Measurements from ENCODE around the gene TNFRSF18. TPM values are rescaled to one million over a fixed set of nuclear protein-coding genes. Genes with fewer than 3 reads are reported as not detected.

Gene TNFRSF18
- total RNA-seq, 1 donor from 2014 or later = 3.0 TPM

DNA sequence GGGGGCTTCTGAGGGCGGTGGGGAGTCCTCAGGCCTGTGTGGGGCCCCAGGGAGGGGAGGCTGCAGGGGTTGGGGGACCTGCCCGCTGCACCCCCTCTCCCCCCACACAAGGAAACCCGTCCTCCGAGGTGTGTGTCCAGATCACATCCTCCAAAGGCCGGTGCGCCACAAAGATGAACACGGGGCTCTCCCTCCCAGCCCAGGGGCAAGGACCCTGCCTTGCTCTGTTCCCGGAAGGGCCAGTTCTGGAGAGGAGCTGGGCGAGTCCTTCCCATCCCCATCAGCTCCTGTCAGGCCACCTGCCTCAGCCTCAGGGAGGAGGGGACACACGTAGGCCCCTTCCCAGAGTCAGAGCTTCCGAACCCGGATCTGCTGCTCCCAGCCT lies 35.2 kb downstream of the TNFRSF18 start:
- no peaks in the 10 kb centered on the region for H3K36me3 Mint-ChIP-seq (ENCODE audit: unreplicated experiment)
- H3K4me3 Mint-ChIP-seq (ENCODE audit: unreplicated experiment) = no peak overlapping the region
- H3K27ac Mint-ChIP-seq (ENCODE audit: unreplicated experiment) = no peak overlapping the region
- no peak for DNase-seq
- TF ChIP-seq, protein P1, sequence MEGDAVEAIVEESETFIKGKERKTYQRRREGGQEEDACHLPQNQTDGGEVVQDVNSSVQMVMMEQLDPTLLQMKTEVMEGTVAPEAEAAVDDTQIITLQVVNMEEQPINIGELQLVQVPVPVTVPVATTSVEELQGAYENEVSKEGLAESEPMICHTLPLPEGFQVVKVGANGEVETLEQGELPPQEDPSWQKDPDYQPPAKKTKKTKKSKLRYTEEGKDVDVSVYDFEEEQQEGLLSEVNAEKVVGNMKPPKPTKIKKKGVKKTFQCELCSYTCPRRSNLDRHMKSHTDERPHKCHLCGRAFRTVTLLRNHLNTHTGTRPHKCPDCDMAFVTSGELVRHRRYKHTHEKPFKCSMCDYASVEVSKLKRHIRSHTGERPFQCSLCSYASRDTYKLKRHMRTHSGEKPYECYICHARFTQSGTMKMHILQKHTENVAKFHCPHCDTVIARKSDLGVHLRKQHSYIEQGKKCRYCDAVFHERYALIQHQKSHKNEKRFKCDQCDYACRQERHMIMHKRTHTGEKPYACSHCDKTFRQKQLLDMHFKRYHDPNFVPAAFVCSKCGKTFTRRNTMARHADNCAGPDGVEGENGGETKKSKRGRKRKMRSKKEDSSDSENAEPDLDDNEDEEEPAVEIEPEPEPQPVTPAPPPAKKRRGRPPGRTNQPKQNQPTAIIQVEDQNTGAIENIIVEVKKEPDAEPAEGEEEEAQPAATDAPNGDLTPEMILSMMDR (IDR thresholded peaks at IDR 0.05; ENCODE audit: partially characterized antibody, unreplicated experiment) = no peak
- H3K4me1 Mint-ChIP-seq (ENCODE audit: low read depth, unreplicated experiment) = no peaks in the 10 kb centered on the region
- H3K27me3 Mint-ChIP-seq (ENCODE audit: unreplicated experiment) = peaks cover 22% of the 10 kb centered on the region
- H3K9me3 Mint-ChIP-seq (ENCODE audit: unreplicated experiment) = peaks cover 26% of the 10 kb centered on the region

DNA sequence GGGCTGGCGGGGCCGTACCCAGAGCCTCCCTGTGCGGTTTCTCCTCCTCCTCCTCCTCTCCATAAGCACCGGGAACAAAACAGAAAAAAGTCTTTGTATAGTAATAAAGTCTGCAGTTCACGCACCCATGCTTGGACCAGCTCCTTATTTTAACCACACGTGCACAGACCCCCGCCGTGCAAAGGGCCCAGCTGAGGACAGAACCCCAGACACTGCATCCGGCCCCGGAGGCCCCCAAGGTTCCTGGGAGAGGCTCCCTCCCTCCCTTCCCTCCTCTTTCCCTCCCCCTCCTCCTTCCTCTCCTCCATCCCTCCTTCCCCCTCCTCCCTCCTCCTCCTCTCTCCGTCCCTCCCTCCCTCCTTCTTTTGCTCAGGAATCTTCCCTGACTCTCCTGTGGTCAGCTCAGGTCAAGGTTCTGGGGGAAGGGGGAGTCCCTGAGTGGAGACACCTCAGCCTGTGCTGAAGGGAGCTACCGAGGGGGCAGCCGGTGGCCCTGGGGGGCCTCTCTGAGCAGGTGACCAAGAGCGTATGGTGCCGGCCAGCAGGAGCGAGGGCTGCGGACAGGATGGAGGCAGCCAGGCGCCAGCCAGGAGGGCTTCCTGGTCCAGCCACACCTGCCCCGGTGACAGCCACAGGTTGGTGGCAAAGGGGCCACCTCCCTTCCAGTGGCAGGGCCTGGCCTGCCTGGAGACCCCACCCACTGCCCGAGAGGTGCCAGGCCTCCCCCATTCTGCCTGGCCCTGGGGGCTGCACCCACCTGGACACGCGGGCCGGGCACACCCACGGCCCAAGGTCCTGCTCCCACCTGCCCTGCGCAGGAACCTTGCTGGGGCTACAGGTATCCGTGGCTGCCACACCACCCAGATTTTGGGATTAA lies 35.9 kb downstream of the TNFRSF18 start:
- Mint-ChIP-seq H3K4me3 (ENCODE audit: unreplicated experiment) (no peak overlapping the region), H3K9me3 (ENCODE audit: unreplicated experiment) (peaks cover 28% of the 10 kb centered on the region), H3K36me3 (ENCODE audit: unreplicated experiment) (no peaks in the 10 kb centered on the region), H3K27me3 (ENCODE audit: unreplicated experiment) (peaks cover 24% of the 10 kb centered on the region), H3K27ac (ENCODE audit: unreplicated experiment) (no peak overlapping the region), H3K4me1 (ENCODE audit: low read depth, unreplicated experiment) (no peaks in the 10 kb centered on the region)
- peak; percentile 30 for DNase-seq
- TF ChIP-seq, protein P1 (IDR thresholded peaks at IDR 0.05; ENCODE audit: partially characterized antibody, unreplicated experiment) = no peak

DNA sequence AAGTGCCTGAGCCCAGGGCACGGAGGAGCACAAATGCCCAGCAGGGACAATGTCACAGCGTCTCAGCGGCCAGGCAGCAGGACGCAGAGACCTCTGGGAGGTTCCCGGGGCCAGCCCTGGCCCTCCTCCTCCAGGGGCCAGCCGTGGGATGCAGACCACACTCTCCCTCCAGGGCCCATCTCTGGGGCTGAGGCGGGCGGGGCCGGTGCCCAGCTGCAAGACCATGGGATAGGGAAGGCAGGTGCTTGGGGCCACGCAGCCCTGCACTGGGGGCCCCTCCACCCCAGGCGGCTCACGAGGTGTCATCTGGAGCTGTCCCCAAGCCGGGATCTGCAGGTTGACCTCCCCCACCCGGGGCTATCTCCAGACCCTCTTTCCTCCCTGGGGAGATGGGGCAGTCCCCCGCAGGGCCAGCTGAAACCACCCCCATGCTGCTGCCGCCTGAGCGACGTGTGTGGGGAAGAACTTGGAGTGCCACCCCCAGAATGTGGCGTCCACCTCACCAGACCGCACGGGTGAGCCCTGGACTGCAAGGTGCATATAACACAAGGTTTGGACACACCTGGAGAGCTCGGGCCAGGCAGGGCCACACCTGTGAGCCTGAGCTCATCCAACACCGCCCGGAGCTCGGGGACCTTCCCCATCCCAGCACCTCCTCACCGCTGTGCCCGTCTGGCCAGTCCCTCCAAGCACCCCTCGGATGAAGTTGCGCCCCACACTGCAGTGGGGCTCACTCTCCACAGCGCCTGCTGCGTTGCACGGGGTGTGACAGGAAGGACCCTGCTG lies 36.8 kb downstream of the TNFRSF18 start:
- H3K36me3 Mint-ChIP-seq (ENCODE audit: unreplicated experiment) = no peaks in the 10 kb centered on the region
- H3K27ac Mint-ChIP-seq (ENCODE audit: unreplicated experiment) = no peak overlapping the region
- H3K27me3 Mint-ChIP-seq (ENCODE audit: unreplicated experiment) = peaks cover 29% of the 10 kb centered on the region
- no peak overlapping the region for H3K4me3 Mint-ChIP-seq (ENCODE audit: unreplicated experiment)
- TF ChIP-seq, protein P1 (IDR thresholded peaks at IDR 0.05; ENCODE audit: partially characterized antibody, unreplicated experiment) = no peak
- H3K9me3 Mint-ChIP-seq (ENCODE audit: unreplicated experiment) = peaks cover 25% of the 10 kb centered on the region
- DNase-seq = peak; percentile 45
- H3K4me1 Mint-ChIP-seq (ENCODE audit: low read depth, unreplicated experiment) = no peaks in the 10 kb centered on the region

DNA sequence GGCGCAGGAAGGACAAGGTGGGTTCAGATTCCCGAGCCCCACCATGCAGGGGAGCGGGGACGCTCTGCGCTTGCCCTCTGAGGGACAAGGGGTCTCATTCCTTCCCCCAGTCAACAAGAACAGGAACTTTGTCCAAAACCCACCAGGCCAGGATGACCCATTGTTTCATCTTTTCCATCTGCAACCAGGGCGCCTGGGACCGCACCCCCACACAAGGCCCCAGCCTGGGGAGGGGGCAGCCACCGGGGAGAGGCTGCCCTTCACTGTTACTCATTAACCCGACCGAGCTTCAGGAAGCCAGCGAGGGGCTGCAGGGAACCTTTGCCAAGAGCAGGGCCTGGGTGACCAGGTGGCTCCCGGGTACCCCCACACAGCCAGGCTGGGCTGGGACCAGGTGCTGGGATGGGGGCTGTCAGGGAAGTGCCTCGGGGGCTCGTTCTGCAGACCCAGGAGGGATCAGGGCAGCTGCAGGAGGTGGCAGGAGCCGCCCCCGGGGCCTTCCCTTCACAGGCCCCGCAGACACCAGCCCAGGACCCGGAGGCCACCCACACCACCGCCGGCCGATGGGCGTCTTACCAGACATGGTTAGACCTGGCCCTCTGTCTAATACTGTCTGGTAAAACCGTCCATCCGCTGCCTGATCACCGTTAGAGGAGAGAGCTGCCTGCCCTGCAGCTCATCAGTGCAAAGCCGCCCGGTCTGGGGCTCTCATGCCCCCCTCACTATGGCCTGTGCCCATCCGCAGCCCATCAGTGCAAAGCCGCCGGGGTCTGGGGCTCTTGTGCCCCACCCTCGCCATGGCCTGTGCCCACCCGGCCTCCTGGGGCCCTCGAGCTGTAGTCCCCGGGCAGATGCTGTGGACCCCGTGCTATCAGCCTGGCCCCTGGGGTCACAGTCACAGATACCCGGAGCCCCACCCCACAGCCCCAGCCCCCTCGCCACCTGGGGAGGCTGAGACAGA lies 37.7 kb downstream of the TNFRSF18 start:
- H3K36me3 Mint-ChIP-seq (ENCODE audit: unreplicated experiment) = no peaks in the 10 kb centered on the region
- peaks cover 29% of the 10 kb centered on the region for H3K27me3 Mint-ChIP-seq (ENCODE audit: unreplicated experiment)
- no peak overlapping the region for H3K27ac Mint-ChIP-seq (ENCODE audit: unreplicated experiment)
- H3K4me1 Mint-ChIP-seq (ENCODE audit: low read depth, unreplicated experiment) = peaks cover 4% of the 10 kb centered on the region
- no peak overlapping the region for H3K4me3 Mint-ChIP-seq (ENCODE audit: unreplicated experiment)
- DNase-seq = peak; percentile 54
- TF ChIP-seq, protein P1 (IDR thresholded peaks at IDR 0.05; ENCODE audit: partially characterized antibody, unreplicated experiment) = no peak
- peaks cover 29% of the 10 kb centered on the region for H3K9me3 Mint-ChIP-seq (ENCODE audit: unreplicated experiment)

All from glutamatergic neuron (in vitro differentiated cells).